Renal cortical epithelial cell (primary cell): ENCODE results near the gene RFX3. TPM values are rescaled to one million over a fixed set of nuclear protein-coding genes. Genes with fewer than 3 reads are reported as not detected.

Experiments used
- DNase-seq: peaks from one replicate; pipeline ENCODE4 v3.0.0-alpha.2; 2011; ENCODE audit warnings: low read depth
- total RNA-seq: library from RNA; depleted of rRNA; stranded (reverse); fragments of >200 nt; gene quantifications from 2 replicates; pipeline ENCODE4 v1.2.3, GENCODE V29; 2014

Gene RFX3
- total RNA-seq, 1 donor from 2014 or later: 10.8 TPM

DNA sequence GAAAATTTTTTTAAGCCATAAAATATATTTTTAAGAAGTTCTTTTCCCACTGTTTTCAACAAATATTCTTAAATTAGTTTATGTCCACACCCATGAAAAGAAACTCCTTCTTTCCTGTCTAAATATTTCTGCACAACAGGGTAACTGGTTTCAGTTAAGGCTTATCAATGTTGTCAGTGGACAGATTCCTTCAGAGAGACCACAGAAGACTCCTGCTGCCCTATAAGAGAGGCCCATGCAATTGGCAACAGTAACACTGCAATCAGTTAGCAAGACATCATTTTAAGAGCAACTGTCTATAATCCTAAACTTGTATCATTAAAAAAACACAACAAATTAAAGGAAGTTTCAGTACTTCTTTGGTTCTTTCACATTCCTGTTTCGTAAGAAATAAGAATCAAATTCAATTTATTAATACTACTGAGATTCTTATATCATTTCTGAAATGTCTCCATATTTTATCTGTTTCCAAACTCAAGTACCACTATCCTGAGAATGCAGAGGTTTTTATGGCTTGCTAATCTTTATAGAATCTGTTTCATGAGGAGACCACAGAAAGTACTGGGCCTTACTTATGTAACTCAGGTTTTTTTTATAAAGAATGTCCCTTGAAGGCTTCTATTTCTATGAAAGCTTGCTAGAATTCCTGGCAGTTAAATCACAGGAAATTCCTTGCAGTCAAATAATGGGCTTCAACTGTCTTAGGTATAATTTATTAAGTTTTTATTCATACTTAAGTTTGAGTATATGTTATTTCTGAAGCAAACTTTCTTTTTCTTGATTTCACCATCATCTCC lies 240.2 kb downstream of the RFX3 start:
- peak; percentile 26 for DNase-seq

GRCh38 chr9:3282365-3282764 lies 243.4 kb downstream of the RFX3 start:
- no peak for DNase-seq

- DNase-seq: peak; percentile 64
Measured at GRCh38 chr9:3281399-3281798, 244.4 kb downstream of the RFX3 start.

DNA sequence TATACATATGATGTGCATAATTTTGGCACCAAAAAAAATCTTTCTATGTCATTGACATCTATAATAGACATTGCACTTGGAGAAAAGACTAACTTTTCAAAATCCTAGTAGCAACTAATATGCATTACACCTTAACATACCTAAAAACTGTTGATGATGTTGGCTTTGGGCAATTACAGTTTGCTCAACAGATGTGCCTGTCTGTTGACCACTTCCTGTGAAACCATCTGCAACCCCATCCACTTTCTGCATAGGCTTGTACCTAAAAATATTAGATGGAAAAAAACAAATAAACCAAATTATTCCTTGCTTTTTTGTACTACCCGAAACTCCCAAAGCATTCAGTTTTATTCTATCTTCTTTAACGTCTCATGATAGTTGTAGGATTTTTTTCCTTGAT lies 248.6 kb downstream of the RFX3 start:
- no peak for DNase-seq

GRCh38 chr9:3271581-3271980 lies 254.2 kb downstream of the RFX3 start:
- DNase-seq: no peak

- DNase-seq: no peak
Measured at GRCh38 chr9:3271157-3271556, 254.6 kb downstream of the RFX3 start.

DNA sequence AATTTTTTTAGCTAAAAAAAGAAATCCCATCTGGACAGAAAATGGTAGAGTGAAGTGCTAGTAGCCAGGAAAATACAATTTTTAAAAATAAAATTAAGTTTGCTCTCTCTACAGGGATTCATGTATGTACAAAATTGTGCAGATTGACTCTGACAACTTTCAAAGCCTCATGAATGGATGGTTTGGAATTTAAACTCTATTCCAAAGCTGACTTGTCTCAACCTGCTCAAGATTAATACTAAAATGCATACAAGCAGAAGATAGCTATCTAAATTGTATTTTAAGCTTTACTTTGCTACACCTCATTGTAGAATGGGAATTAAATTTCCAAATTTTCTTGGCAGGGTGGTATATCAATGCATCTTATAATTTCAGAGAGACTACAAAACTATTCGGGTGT lies 257.6 kb downstream of the RFX3 start:
- no peak for DNase-seq

GRCh38 chr9:3263698-3264097 lies 262.1 kb downstream of the RFX3 start:
- peak; percentile 37 for DNase-seq

GRCh38 chr9:3262826-3263529 lies 262.8 kb downstream of the RFX3 start:
- peak; percentile 31 for DNase-seq

DNA sequence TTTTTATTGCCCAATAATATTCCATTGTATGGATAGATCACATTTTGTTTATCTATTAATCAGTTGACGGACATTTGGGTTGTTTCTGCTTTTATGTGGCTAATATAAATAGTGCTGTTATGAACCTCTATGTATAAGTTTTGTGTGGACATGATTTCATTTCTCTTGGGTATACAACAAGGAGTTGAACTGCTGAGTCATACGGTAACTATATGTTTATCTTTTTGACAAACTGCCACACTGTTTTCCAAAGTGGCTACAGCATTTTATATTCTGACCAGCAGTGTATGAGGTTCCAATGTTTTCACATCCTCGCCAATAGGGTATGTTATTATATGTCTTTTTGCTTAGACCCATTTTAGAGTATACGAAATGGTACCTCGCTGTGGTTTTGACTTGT lies 264.3 kb downstream of the RFX3 start:
- DNase-seq: no peak

DNA sequence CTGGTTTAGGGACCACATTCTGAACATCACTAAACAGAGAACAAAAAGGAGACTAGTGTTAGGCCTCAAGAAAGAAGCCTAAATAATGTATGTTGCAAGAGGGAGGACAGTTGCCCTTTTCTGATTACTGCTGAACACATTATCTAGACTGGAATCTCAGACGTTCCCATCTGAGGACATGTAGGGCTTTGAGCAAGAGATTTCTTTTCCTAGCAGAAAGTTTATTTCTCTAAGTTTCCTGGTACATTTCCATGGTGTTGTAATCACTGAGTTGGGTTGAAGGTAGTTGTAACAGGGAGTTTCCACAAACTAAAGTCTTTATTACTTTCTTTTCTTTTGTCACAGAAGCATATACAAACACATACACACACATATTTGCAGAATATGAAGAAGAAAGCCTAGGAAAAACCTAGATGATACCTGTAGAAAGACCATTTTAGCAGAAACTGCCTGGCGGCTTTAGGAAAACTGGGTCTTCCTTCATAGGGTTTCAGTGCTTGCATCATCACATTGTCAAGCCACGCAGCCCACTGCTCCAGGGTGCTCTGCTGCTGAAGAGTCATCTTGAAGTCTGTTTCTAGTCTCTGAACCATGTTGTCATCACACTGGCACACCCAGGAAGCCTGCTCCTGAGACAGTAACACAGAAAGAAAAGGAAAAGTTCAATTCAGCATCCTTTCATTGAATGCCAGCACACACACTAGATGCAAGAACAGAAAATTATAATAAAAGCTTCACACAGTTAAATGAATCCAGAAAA lies 269.1 kb downstream of the RFX3 start:
- DNase-seq: no peak

DNA sequence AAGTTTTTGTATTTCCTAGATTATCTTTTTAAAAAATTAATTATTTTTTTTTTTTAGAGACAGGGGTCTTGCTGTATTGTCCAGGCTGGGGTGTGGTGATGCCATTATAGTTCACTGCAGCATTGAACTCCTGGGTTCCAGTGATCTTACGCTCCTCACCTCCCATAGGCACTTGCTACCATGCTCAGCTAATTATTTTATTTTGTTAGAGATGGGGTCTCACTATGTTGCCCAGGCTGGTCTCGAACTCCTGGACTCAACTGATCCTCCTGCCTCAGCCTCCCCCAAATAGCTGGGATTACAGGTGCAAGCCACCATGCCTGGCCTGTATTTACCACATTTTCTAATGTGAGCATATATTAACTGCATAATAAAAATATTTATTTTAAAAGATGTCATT lies 274.5 kb downstream of the RFX3 start:
- no peak for DNase-seq

DNA sequence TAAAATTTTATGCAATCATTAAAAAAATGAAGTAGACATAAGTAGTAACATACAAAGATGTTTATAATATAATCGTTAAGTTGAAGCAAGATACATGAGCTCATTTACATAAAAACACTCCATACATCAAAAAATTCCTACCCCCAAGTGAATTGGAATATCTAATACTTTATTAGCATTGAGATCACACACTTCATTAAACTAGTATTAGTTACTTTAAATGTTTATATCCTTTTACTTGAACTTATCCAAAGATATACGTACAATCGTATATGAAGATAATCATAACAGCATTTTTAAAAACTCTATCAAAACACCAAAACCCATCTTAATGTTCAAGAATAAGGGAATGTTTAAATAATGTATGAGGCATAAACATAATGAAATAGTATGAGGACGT lies 275.1 kb downstream of the RFX3 start:
- DNase-seq: no peak

GRCh38 chr9:3247211-3247610 lies 278.6 kb downstream of the RFX3 start:
- DNase-seq: no peak

GRCh38 chr9:3246241-3246640 lies 279.6 kb downstream of the RFX3 start:
- DNase-seq: no peak

GRCh38 chr9:3244963-3245653 lies 280.7 kb downstream of the RFX3 start:
- DNase-seq: peak; percentile 73

- no peak for DNase-seq
Measured at GRCh38 chr9:3243683-3244082, 282.1 kb downstream of the RFX3 start.

DNA sequence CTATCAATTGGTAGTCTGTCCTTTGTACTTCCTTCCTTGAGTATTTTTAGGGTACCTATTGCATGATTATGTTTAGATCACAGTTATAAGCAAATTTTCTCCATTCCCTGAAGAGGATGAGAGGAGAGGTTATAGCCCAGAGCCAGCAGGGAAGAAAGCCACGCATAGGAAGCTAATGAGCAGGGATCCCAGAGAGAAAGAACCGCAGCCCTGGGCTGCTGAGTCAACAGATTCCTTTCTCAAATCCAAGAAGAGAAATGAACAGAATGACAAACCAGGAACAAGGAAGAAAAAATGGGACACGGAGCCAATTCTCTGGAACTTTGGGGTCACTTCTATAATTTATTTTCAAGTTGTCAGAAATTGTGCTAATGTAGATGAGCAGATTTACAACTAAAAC lies 284.5 kb downstream of the RFX3 start:
- peak; percentile 61 for DNase-seq

DNA sequence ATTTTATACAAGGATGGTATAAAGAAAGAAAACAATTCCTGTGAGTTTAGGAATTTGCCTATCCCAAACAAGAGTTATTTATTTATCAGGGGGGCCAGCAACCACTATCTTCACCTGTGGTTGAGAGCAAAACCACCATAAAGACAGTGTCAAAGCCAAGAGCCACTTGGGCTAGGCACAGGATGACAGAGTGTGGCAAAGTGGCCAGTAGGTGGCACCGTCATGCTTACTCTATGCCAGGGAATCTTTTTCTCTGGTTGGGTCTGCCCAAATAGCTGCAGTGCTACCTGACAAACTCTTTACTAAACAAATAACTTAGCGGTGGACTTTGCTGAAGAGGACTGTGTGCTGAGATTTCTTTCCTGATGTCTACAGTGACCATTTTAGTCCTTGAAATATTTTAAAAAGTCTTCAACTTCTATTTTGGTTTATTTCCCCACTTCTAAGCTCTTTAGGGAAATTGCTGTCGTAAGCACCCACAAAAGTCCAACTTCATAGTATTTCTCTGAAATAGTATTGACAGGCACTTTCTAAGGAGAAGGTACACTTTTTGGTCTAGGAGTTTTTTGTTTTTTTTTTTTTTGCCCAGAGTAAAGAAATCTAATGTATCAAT lies 285.0 kb downstream of the RFX3 start:
- DNase-seq: peak; percentile 66

DNA sequence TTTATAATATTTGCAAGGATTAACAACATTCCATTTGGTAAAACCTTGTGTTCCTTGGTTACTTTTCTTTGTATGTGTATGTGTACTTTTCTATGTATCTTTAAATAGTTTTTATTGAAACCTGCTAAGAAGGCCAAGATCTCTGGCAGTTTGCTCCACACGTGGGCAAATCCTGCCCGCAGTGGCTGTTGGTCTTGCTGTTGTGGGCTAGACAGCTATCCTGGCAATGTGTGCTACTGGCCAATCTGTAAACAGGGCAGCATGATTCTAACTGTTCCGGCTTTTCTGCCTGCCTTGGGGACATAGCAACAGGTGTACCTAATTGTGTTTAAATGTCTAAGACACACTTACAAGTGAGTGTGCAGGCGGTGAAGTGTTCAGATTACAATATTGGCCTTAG lies 286.6 kb downstream of the RFX3 start:
- no peak for DNase-seq

- no peak for DNase-seq
Measured at GRCh38 chr9:3238236-3238635, 287.6 kb downstream of the RFX3 start.

DNA sequence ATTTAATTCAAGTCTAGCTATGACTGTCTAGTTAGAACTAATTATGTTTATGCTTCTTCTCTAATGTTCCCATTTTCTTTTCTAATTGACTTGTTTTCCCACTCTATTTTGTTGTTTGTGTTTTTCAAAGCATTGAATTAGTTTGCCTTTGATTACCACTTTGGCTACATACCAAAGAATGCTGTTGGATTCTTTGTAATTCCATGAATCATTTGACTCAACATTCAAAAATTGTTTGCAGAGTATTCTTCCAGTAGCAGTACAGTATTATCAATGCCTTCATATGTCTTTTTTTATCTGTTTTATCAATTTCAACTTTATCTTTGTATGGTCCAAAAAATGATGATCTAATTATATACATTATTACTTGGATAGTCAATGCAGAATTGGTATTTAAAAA lies 288.7 kb downstream of the RFX3 start:
- no peak for DNase-seq
